DND-41 (cell line): ENCODE results near the gene BMP5.

Experiments used
- ATAC-seq: fragments of 200-7000 bp; cut with Tn5 transposase; 3 replicates; pipeline ENCODE4 v1.9.1; 2021; ENCODE audit warnings: low read depth; ENCODE audit not compliant: insufficient read depth
- DNase-seq: peaks from one replicate; pipeline ENCODE4 v3.0.0-alpha.2; 2020
- H2AFZ ChIP-seq: 2 replicates; pipeline ENCODE4 v1.6.0; 2012; ENCODE audit warnings: low read depth, low read length
- H3K27ac ChIP-seq: 2 replicates; pipeline ENCODE4 v1.5.1; 2012; ENCODE audit warnings: low read length, inconsistent platforms
- H3K27me3 ChIP-seq: fragments of 200-600 bp; sonication (generic); 2 replicates; pipeline ENCODE4 v1.6.0; 2012; ENCODE audit warnings: low read length, mild to moderate bottlenecking, inconsistent platforms; ENCODE audit not compliant: insufficient read depth, poor library complexity
- H3K36me3 ChIP-seq: 2 replicates; pipeline ENCODE4 v1.5.1; 2012; ENCODE audit warnings: low read length, inconsistent platforms; ENCODE audit not compliant: insufficient read depth
- H3K4me1 ChIP-seq: 2 replicates; pipeline ENCODE4 v1.5.1; 2012; ENCODE audit warnings: mild to moderate bottlenecking, low read length; ENCODE audit not compliant: insufficient read depth
- H3K4me2 ChIP-seq: 2 replicates; pipeline ENCODE4 v1.6.0; 2012; ENCODE audit warnings: mild to moderate bottlenecking, moderate library complexity, low read length, inconsistent platforms; ENCODE audit not compliant: insufficient read depth
- H3K4me3 ChIP-seq, 2 experiments: fragments of 200-600 bp in 1 of 2; shearing (Covaris generic) in 1 of 2; 2 replicates each; pipeline ENCODE4 v1.5.1; 2012 to 2016; ENCODE audit warnings: inconsistent platforms in 2 of 2, low read length in 2 of 2, mild to moderate bottlenecking in 2 of 2, low read depth in 1 of 2, moderate library complexity in 1 of 2
- H3K79me2 ChIP-seq: 2 replicates; pipeline ENCODE4 v1.6.0; 2012; ENCODE audit warnings: low read length, inconsistent platforms; ENCODE audit not compliant: insufficient read depth
- H3K9ac ChIP-seq: 2 replicates; pipeline ENCODE4 v1.6.0; 2012; ENCODE audit warnings: low read depth, mild to moderate bottlenecking, inconsistent platforms, low read length, moderate library complexity
- H3K9me3 ChIP-seq: 2 replicates; pipeline ENCODE4 v1.5.1; 2012; ENCODE audit warnings: low read length, moderate library complexity, mild to moderate bottlenecking, inconsistent platforms; ENCODE audit not compliant: insufficient read depth, severe bottlenecking
- H4K20me1 ChIP-seq: 2 replicates; pipeline ENCODE4 v1.6.0; 2012; ENCODE audit warnings: low read length; ENCODE audit not compliant: insufficient read depth
- CTCF ChIP-seq: IDR thresholded peaks from 2 replicates; pipeline ENCODE4 v1.5.1; 2012; ENCODE audit warnings: borderline replicate concordance, low read length, moderate library complexity, mild to moderate bottlenecking; ENCODE audit not compliant: poor library complexity, severe bottlenecking; ENCODE audit errors: extremely low read depth
- EZH2 ChIP-seq: IDR thresholded peaks from 3 replicates; pipeline ENCODE4 v1.6.1; 2012; ENCODE audit warnings: borderline replicate concordance, low read depth, mild to moderate bottlenecking, moderate library complexity, low read length, inconsistent platforms; ENCODE audit not compliant: severe bottlenecking

The BMP5 gene

GRCh38 chr6:55773620-55774216, 101.7 kb downstream of the BMP5 start:
- H3K4me1 ChIP-seq: no peaks in the 10 kb centered on the region
- H2AFZ ChIP-seq: no peak overlapping the region
- no peaks in the 10 kb centered on the region for H3K36me3 ChIP-seq
- ATAC-seq (no peak), DNase-seq (no peak)
- no peak overlapping the region for H3K27ac ChIP-seq
- no peaks in the 10 kb centered on the region for H4K20me1 ChIP-seq
- TF ChIP-seq EZH2: no peak
- TF ChIP-seq CTCF: no peak
- no peak overlapping the region for H3K4me2 ChIP-seq
- no peak overlapping the region for H3K9ac ChIP-seq
- no peaks in the 10 kb centered on the region for H3K79me2 ChIP-seq
- H3K9me3 ChIP-seq: no peaks in the 10 kb centered on the region
- H3K4me3 ChIP-seq: no peak overlapping the region
- no peaks in the 10 kb centered on the region for H3K27me3 ChIP-seq

GRCh38 chr6:55772730-55773129, 102.7 kb downstream of the BMP5 start:
- no peak overlapping the region for H3K9ac ChIP-seq
- TF ChIP-seq EZH2 (no peak), CTCF (no peak)
- no peak overlapping the region for H3K27ac ChIP-seq
- no peak overlapping the region for H3K4me3 ChIP-seq
- H3K4me2 ChIP-seq: no peak overlapping the region
- no peaks in the 10 kb centered on the region for H3K79me2 ChIP-seq
- H2AFZ ChIP-seq: no peak overlapping the region
- no peaks in the 10 kb centered on the region for H3K36me3 ChIP-seq
- no peaks in the 10 kb centered on the region for H3K4me1 ChIP-seq
- no peaks in the 10 kb centered on the region for H3K27me3 ChIP-seq
- no peaks in the 10 kb centered on the region for H3K9me3 ChIP-seq
- no peak for ATAC-seq
- no peaks in the 10 kb centered on the region for H4K20me1 ChIP-seq
- DNase-seq: no peak

GRCh38 chr6:55759536-55759935, 115.9 kb downstream of the BMP5 start:
- H3K4me1 ChIP-seq: no peaks in the 10 kb centered on the region
- H3K4me2 ChIP-seq: no peak overlapping the region
- no peak overlapping the region for H2AFZ ChIP-seq
- no peaks in the 10 kb centered on the region for H3K27me3 ChIP-seq
- no peak overlapping the region for H3K4me3 ChIP-seq
- TF ChIP-seq EZH2 (no peak), CTCF (no peak)
- H3K79me2 ChIP-seq: no peaks in the 10 kb centered on the region
- DNase-seq: no peak
- H3K27ac ChIP-seq: no peak overlapping the region
- no peaks in the 10 kb centered on the region for H3K9me3 ChIP-seq
- H3K9ac ChIP-seq: no peak overlapping the region
- no peaks in the 10 kb centered on the region for H3K36me3 ChIP-seq
- no peak for ATAC-seq
- H4K20me1 ChIP-seq: no peaks in the 10 kb centered on the region
